Amygdala (tissue), 56 donors: ENCODE results near the gene STX12.
"Not testable (repeated sequence)": the region's sequence is repeated elsewhere in the genome, so short reads cannot be mapped to it uniquely, and the experiment has no call there.

ENCODE experiments used
- DNase-seq, 56 donors: peaks; one replicate each; lab custom pipeline; 2025; lab: John Stamatoyannopoulos, UW

Gene STX12

DNA sequence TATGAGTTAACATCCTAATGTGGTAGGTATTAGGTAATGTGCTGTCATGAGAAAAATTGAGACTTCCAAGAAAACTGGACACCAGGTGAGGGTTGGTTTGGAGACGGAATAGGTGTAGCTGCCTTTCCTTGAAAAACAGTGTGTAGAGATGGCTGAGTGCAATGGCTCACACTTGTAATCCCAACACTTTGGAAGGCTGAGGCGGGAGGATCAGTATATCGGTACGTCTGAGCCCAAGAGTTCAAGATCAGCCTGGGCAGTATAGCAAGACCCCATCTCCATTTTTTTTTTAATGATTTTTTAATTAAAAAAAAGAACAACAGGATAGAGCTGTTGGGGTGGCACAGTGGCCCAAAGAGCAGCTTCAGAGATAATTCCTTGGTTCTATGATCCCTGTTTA lies 50.8 kb downstream of the STX12 start:
- no peak for DNase-seq

DNA sequence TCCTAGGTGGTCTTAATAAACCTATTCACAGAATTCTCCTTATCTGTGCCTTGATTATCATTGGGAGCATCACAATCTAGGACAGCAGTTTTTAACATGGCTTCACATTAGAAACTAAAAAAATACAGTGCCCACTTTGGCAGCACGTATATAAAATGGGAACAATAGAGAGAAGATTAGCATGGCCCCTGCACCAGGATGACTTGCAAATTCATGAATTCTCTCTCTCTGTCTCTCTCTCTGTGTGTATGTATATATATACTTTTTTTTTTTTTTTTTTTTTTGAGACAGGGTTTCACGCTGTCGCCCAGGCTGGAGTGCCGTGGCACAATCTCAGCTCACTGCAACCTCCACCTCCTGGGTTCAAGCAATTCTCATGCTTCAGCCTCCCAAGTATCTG lies 51.4 kb downstream of the STX12 start:
- DNase-seq = no peak

DNA sequence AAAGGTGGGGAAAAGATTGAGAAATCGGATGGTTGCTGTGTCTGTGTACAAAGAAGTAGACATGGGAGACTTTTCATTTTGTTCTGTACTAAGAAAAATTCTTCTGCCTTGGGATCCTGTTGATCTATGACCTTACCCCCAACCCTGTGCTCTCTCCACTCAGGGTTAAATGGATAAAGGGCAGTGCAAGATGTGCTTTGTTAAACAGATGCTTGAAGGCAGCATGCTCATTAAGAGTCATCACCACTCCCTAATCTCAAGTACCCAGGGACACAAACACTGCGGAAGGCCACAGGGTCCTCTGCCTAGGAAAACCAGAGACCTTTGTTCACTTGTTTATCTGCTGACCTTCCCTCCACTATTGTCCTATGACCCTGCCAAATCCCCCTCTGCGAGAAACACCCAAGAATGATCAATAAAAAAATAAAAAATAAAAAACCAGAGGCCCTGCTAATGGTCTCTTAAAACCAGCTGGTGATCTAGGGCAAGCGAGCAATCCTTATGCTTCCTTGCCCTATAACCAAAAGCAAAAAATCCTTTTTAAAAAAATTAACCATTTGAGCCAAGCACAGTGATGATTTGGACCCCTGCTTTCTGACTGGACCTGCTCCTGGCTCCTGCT lies 56.4 kb downstream of the STX12 start:
- not testable (repeated sequence) for DNase-seq

DNA sequence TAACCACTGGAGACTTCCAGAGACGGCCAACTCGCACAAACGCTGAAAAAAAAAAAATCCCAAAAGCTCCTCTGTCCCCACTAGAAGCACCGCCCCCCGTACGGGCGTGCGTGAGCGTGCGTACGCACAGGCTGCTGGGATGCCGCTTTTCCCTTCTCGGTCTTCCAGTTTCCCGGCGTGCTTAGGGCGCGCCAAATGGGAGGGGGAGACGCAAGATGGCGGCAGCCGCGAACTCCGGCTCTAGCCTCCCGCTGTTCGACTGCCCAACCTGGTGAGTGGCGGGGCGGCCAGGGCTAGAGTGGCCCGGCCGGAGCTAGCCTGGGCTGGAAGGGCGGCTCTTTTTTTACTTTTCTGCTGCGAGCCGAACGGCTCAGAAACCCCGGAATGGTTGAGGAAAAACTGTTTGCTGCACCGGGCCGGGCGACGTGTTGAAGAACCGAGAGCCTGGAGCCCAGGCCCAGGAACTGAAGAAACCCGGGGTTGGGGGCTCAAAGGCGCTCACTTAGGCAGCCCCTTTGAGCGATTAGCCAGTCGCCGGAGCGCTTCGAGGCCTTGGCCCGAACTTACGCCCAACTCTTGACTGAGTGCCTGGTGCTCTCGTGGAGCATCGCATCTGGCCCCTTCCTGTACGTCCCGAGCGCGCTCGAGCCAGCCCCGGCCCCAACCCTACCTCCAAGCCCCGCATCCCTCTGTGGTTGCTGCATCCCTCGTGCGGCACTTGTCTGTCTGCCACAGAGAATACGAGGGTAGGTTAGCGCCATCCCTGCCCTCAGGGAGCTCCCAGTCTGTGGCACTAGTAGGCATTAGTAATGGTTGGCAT lies 57.8 kb downstream of the STX12 start, which contains the start of gene PPP1R8:
TSS of gene PPP1R8 (plus strand) at position 162 of the 820 bp plus-strand sequence. CDS start at position 216, 54 bp downstream.
- peak; percentile 58 to 96 (median 88) for DNase-seq

DNA sequence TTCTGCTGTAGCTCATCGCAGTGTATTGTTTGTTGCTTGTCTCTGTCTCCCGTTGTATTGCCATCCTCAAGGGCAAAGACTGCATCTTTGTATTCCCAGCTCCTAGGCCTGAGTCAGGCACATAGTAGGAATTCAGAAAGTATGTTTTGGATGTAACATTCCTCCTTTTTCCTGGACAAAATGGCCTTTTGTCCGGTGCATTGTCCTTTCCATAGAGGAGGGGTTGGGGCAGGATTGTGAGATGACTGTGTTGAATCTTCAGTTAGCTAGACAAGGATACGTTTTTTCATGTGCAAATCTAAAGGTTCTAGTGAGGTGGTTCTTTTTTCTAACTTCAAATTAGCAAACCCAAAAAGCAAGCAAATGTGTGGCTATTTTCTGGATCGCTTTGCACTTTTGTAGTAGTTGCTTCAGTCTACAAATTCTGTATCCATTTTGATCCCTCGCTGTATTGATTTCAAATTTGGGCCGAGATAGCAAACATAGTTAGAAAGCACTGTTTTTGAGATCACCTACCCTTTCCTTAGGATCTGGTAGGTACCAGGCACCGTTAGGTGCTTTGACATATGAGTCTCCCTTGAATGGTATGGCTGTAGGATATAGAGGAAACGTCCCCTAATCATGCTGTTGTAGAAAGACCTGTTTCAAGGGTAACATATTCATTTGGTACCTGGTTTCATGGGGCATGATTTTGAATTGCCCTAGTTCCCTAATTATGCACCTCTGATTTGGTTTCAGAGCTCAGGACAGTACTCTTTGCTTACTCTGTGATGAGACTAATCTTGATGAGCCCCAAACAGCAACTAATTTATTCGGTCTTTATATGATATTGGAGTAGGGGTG lies 58.8 kb downstream of the STX12 start:
- DNase-seq = no peak

DNA sequence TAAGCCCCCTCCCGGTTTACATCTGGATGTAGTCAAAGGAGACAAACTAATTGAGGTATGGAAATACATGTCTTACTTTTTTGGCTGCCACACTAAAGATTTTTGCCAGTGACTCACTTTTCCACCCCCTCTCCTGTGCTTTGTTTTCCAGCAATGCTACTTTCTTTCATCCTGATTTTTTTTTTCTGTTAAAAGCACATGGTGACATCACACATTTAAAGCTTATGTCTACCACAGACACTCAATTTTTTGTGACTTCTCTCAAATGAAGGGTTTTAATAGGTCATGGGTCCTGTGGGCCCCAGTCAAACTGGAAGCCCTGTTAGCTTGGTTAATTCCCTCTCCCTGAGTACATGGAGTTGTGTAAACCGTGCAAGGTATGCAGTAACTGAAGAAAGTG lies 59.7 kb downstream of the STX12 start:
- DNase-seq = no peak

DNA sequence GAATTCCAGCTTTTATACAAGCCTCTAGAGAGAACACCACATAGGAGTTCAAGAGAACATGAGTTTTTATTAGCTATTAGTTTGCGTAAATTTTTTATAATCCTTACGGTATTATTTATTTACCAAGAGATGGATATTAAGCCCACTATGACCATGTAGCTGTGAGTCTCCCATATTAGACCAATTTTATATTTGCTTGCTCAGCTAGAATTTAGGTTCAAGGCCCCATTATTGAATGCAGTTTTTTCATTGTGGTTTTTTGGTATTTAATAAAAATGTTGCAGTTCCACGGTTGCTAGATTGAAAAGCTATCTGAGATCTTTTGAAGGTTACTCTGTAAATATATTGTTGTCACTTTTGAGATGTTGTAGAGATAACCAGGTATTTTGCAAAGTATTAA lies 60.5 kb downstream of the STX12 start:
- DNase-seq = no peak

DNA sequence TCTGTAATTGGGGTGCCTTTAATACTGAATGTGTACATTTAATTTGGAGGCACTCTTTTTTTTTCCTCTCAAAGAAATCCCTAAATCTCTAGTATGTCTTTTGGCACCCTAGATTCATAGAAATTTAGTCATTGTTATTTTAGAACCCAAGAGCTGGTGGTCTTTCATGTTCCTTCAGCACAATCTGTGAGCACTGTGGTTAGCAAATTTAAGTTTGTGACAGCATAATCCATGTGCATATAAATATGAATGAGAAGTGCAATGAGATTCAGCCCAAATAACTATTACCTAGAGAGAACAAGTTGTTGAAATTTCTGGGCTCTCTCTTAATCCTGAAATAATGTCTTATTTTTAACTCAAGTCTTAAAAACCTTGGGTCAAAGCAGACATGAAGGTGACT lies 62.0 kb downstream of the STX12 start:
- no peak for DNase-seq

DNA sequence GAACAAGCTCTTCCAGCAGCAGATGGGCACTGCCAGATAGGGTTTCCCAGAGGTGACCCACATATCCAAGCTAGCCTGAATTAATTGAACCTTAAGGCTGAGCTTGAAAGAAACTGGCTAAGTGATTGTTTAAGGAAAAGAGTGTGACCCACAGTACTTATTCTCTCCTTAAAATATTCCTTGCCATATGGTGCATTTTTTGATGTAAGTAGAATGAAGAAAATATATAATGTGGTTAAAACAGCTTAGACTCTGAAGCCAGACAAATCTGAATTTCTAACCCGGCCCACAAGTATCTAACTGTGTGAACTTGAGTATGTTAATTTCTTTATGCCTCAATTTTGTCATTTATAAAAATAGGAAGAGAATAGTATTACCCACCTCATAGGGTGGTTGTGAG lies 62.5 kb downstream of the STX12 start:
- peak in 1 of 56 donors; percentile 3 for DNase-seq

DNA sequence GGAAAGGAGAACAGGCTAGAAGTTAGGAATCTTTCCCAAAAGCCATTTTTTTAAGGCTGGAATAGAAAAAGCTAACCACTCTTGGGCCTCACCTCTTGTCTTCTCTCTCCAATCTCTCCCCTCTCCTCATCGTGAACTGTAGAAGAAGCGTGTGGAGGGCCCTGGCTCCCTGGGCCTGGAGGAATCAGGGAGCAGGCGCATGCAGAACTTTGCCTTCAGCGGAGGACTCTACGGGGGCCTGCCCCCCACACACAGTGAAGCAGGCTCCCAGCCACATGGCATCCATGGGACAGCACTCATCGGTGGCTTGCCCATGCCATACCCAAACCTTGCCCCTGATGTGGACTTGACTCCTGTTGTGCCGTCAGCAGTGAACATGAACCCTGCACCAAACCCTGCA lies 76.9 kb downstream of the STX12 start:
- no peak for DNase-seq

DNA sequence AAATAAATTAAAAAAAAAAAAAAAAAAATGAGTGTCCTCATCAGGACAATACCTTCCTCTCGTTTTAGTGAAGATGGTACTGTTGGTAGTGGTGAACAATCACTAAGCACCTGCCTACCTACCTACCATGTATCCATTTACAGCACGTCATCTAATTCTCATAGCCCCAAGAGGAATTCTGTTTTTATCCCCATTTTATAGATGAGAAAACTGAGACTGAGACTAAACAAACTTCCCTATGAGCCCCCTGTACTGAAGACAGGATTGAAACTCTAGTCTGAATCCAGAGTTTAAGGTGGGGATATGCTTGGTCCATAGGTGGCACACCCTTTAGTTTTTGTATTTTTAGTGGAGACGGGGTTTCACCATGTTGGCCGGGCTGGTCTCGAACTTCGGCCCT lies 82.1 kb downstream of the STX12 start:
- DNase-seq = no peak

DNA sequence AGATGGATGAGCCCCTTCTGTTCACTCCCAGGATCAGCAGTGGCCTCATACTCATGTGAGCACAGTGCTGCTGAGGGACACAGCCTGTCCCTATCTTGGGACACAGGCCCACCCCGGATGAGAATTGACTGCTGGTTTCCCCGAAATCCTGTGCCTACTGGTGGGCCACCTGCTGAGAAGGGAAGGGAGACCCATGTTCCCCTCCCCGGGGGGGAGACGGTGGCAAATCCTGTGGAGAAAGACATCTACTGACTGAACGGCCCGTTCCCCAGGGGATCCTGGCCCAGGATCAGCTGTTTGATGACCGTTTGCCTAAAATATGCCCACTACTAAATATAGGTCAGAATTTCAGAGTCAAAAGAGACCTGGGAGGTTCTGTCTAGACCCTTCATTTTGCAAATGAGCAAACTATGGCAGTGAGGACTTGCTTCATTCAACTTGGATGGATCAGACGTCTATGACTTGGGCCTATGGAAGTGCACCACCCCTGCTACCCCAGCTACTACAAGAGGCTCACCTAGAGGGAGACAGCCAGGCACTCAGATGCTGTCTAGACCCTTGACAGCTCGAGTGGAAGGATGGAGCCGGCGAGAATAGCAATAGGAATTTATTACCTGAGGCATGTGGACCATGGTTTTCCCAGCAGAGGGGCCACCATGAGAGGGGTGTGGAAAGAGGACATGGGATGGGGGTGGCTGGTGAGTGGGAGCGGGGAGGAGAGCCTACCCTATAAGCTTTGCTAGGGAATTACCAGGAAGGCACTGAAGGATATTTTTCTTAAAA lies 83.7 kb downstream of the STX12 start:
- no peak for DNase-seq

DNA sequence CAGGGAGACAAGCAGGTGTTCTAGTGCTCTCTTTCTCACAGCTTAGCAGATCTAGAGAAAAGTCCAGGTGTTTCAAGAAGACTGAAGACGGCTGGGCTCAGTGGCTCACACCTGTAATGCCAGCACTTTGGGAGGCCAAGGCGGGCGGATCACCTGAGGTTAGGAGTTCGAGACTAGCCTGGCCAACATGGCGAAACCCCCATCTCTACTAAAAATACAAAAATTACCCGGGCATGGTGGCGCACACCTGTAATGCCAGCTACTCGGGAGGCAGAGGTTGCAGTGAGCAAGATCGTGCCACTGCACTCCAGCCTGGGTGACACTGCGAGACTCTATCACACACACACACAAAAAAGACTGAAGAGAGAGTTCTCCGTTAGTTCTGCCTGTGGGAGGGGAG lies 84.5 kb downstream of the STX12 start:
- not testable (repeated sequence) for DNase-seq

DNA sequence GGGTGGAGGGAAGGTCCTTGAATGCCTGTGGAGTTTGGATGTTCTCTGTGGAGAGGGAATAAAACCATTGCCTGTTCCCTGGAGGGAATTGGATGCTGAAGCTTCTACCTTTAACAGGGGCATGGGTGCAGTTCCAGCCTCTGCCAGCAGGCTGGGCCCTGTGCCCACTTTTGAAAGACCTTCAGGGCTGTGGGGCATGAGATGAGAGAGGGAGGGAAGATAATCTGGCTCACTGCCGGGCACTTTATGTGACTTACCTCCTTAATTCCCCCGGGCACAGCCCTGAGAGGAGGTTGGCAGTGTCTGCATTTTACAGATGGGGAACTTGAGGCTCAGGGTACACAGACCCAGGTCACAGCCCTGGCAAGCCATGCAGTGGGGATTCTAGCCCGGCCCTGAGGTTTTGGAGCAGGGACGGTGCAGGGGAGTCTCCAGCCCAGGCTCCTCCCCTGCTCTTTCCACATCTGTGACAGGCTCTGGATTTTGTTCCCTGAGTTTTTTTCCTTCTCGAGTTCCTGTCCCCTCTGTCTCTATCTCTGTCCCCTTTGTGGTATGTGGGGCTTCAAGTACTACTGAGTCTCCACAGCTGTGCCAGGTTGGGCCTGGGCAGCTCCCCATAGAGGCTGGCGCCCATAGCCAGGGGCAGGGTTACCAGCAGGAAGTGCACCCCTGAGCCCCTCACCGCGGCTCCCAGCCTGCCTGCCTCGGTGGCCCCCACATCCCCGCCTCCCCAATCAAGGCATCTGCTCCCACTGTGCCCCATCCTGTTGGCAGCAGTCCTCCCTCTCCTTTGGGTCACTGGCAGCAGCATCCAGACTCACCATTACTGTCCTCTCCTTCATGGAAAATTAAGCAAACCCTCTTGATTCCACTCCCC lies 85.3 kb downstream of the STX12 start:
- DNase-seq = peak in 53 of 56 donors; percentile 19 to 94 (median 67)

DNA sequence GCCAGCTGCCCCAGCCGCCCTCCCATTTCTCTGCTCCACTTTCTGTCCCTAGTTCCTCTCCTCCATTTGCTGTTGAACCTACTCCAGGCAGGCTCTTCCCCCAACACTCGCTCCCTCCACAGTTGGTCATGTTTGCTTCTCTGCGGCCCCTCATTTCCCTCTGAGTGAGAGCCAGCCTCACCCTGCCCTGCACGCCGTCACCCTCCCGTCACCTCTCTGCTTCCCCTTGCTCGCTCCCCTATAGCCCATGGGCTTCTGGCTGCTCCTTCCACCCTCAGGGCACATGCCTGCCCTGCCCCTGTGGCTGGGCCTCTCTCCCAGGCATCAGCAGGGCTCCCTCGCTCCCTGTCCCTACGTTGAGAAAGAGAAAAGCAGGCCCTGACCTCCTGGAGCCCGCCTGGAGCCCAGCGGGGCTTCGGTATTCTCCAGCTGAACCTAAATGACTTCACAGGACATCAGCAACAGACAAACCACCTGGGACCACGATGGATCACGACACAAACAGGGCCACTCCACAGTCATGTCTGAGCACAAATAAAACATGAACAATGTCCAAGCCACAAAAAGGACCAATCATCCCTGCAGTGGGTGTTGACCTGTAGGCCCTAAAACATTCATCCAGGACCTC lies 86.0 kb downstream of the STX12 start:
- DNase-seq = no peak

DNA sequence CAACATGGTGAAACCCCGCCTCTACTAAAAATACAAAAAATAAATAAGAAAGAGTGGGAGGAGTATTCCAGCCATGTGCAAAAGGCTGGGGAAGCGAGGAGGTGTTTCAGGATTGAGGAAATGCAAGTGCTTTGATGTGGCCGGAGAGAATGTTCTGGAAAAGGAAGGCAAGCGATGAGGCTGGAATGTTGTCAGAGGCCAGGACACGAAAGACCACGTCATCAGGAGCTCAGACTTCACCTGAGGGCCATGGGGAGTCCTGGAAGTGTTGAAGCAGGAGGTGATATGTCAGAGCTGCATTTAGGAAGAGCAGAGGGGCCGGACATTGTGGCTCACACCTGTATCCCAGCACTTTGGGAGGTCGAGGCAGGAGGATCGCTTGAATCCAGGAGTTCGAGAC lies 88.4 kb downstream of the STX12 start:
- no peak for DNase-seq

DNA sequence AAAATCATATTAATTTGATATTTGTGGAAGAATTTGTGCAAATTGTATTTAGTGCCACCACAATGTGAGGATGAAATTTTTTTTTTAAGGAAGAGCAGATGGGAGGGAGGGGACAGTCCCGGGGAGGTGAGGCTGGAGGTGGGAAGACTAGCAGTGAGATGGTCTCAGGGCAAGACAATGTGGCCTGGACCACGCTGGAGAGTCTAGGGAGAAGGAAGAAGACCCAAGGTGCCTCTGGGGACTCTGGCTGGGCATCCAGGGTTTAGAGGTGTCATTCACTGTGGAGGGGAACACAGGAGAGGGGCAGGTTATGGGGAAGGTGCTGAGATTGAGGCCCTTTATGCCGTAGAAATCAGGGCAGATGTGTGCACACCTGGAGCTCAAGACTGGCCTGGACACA lies 89.0 kb downstream of the STX12 start:
- DNase-seq = no peak

DNA sequence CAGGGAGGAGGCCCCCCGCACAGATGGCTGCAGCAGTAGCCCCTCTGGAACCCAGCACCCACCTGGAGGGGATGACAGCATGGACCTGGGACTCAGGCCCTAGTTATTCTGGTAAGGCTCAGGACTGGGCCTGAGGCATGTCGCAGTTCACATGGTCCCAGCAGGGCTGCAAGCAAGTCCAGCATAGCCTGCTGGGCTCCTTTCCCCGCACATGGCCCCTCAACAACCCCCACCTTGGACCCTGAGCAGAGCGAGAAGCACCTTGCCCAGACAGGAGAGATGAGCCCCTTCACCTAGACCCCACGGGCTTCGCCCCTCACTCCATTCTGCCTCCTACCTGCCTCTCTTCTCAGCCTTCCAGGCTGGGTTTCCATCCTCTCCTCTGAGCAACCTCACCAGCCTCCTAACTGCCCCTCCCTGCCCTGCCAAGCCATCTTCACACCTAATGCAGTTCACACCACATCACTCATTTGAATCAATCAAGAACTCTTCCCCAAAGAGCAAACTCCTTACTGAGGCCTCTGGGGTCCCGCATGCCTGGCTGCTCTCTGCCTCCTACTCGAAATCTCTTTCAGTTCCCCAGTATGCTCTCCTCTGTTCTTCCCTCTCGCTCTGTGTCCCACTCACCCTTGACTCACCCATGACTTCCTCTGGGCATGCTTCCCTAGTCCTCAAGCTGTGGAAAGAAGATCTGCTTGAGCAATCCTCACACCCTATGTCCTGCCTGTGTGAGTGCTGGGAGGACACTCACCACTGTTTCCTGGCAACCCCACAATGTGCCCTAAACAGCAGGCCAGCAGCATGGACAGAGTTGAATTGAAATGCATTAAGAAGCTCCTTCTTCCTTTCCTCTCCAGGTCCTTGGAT lies 89.9 kb downstream of the STX12 start:
- DNase-seq = peak in 18 of 56 donors; percentile 12 to 70 (median 28)
